ENCODE results near the gene DPF1. TPM values are rescaled to one million over a fixed set of nuclear protein-coding genes. Genes with fewer than 3 reads are reported as not detected.
A peak's percentile ranks its signal among the peaks of the same experiment; 100 is the strongest.

Gene DPF1
- 1 to 10 TPM; 1.3 to 2.1 TPM for total RNA-seq
- under 1 TPM in 1 of 2 donors, not detected in 1; 0.72 TPM for polyA plus RNA-seq
- long read RNA-seq, donor 1, partial matches to known transcripts: 3 of 13 reads
- long read RNA-seq, donor 1, other reads (novel, unspliced or antisense): 10 of 13 reads
- long read RNA-seq, donor 2: 0 reads

GRCh38 chr19:38224014-38224862, at the start of gene DPF1:
DPF1 (minus strand) TSS chr19:38224222; CDS start chr19:38224142, 80 bp downstream.
- H3K9me3 ChIP-seq (ENCODE audit: control insufficient read depth, low read length): no peaks in the 10 kb centered on the region
- no peak within 1 kb of the TSS for H3K4me3 ChIP-seq (ENCODE audit: low read length in 2 of 2)
- no peaks in the 10 kb centered on the region for H3K27me3 ChIP-seq (ENCODE audit: control insufficient read depth in 1 of 2, insufficient read depth in 2 of 2, low read length in 1 of 2)
- H3K4me1 ChIP-seq (ENCODE audit: control insufficient read depth in 1 of 2, insufficient read depth in 2 of 2, low read length in 2 of 2): no peaks in the 10 kb centered on the region
- DNase-seq (no peak), ATAC-seq (ENCODE audit: low FRiP score) (no peak)
- WGBS, 2 donors: 3 to 4% methylated on average over 61 of the region's 61 CpGs
- no peaks in the 10 kb centered on the region for H3K36me3 ChIP-seq (ENCODE audit: control insufficient read depth in 1 of 2, insufficient read depth in 2 of 2, low read length in 1 of 2)
- H3K27ac ChIP-seq (ENCODE audit: low read depth in 1 of 2, low read length in 2 of 2): no peak within 1 kb of the TSS
- intact Hi-C loops (cut with DNase I): loop anchor here in 1 of 2 donors (10.0 kb wide), 2 partner anchors 79 to 319 kb away; partner anchors contain the start of genes SIPA1L3 and WDR87

- Histone ChIP-seq H3K27ac (ENCODE audit: low read depth in 1 of 2, low read length in 2 of 2) (peak overlapping the region in 1 of 2 donors; percentile 43), H3K4me1 (ENCODE audit: control insufficient read depth in 1 of 2, insufficient read depth in 2 of 2, low read length in 2 of 2) (peaks cover 5 to 9% of the 10 kb centered on the region in 2 donors), H3K9me3 (ENCODE audit: control insufficient read depth, low read length) (no peaks in the 10 kb centered on the region), H3K4me3 (ENCODE audit: low read length in 2 of 2) (no peak overlapping the region), H3K36me3 (ENCODE audit: control insufficient read depth in 1 of 2, insufficient read depth in 2 of 2, low read length in 1 of 2) (no peaks in the 10 kb centered on the region), H3K27me3 (ENCODE audit: control insufficient read depth in 1 of 2, insufficient read depth in 2 of 2, low read length in 1 of 2) (no peaks in the 10 kb centered on the region)
- intact Hi-C loops (cut with DNase I): no loop called here
- ATAC-seq (ENCODE audit: low FRiP score) (no peak), DNase-seq (no peak)
- WGBS, 2 donors: 82 to 91% methylated on average over 2 of the region's 2 CpGs
These were observed 49.5 kb upstream of the DPF1 start for GRCh38 chr19:38273499-38273898.

- intact Hi-C loops (cut with DNase I): no loop called here
- H3K36me3 ChIP-seq (ENCODE audit: control insufficient read depth in 1 of 2, insufficient read depth in 2 of 2, low read length in 1 of 2): no peaks in the 10 kb centered on the region
- peak overlapping the region in 1 of 2 donors; percentile 58 for H3K27ac ChIP-seq (ENCODE audit: low read depth in 1 of 2, low read length in 2 of 2)
- peaks cover 5 to 9% of the 10 kb centered on the region in 2 donors for H3K4me1 ChIP-seq (ENCODE audit: control insufficient read depth in 1 of 2, insufficient read depth in 2 of 2, low read length in 2 of 2)
- H3K4me3 ChIP-seq (ENCODE audit: low read length in 2 of 2): no peak overlapping the region
- no peaks in the 10 kb centered on the region for H3K27me3 ChIP-seq (ENCODE audit: control insufficient read depth in 1 of 2, insufficient read depth in 2 of 2, low read length in 1 of 2)
- 11 to 13% methylated on average over 5 of the region's 5 CpGs for WGBS, 2 donors
- DNase-seq: no peak
- no peak for ATAC-seq (ENCODE audit: low FRiP score)
- no peaks in the 10 kb centered on the region for H3K9me3 ChIP-seq (ENCODE audit: control insufficient read depth, low read length)
These were observed 46.7 kb upstream of the DPF1 start for GRCh38 chr19:38270587-38271167.

DNA sequence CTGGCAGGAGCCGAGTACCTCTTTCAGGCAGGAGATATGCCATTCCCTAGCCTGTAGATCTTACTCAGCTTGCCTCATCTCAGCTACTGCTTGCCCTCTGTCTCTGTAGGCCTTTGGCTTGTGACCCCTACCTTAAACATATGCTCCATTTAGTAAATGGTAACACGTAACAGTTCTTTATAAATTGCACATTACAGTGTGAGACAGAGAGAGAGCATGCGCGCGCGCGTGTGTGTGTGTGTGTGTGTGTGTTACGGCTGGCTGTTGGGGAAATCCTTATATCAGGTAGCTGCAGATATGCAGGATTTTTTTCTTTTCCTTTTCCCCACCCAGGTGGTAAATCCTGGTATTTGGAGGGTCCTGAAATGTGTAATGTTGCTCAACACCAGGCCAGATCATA, 44.5 kb upstream of the DPF1 start:
- Histone ChIP-seq H3K4me1 (ENCODE audit: control insufficient read depth in 1 of 2, insufficient read depth in 2 of 2, low read length in 2 of 2) (peaks cover 5 to 9% of the 10 kb centered on the region in 2 donors), H3K9me3 (ENCODE audit: control insufficient read depth, low read length) (no peaks in the 10 kb centered on the region), H3K27ac (ENCODE audit: low read depth in 1 of 2, low read length in 2 of 2) (peak overlapping the region in 1 of 2 donors; percentile 95), H3K27me3 (ENCODE audit: control insufficient read depth in 1 of 2, insufficient read depth in 2 of 2, low read length in 1 of 2) (no peaks in the 10 kb centered on the region), H3K4me3 (ENCODE audit: low read length in 2 of 2) (no peak overlapping the region), H3K36me3 (ENCODE audit: control insufficient read depth in 1 of 2, insufficient read depth in 2 of 2, low read length in 1 of 2) (no peaks in the 10 kb centered on the region)
- ATAC-seq (ENCODE audit: low FRiP score): no peak
- 35 to 47% methylated on average over 8 of the region's 8 CpGs for WGBS, 2 donors
- intact Hi-C loops (cut with DNase I): loop anchor here (5.0 kb wide), 2 partner anchors 49 to 54 kb away; partner anchors contain the start of genes KCNK6 (in 1 of the 2) and YIF1B (in 1 of the 2)
- no peak for DNase-seq

DNA sequence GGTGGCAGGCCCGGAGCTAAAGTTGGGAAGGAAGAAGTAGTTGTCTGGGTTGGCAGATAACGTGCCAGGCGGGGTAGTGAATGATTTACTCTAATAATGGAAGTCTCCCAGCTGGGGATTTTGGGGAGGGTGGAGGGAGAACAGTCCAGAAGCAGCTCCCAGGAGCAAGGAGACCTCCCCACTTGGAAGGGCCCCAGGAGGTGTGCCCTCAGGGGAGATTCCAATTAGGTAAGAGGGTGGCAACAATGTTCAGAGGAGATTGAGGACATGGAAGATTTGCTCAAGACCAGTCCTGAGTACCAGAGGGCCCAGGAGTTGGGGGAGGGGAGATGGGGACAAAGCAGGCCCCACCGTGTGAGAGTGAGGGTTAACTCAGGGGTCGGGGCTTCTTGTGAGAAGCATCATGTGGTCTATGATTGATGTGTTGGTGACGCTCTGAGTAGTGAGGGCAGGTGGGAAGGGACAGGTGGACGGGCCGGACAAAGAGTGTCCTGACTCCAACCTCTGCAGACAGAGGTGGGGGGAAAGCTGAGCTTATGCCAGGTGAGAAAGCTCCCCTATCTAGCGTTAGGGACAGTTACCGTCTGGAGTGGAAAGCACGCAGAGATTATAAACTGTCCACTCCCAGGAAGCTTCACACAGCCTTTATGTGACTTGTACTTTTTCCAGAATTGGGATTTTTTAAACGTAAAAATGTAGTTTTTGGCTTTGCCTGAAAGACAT, 43.9 kb upstream of the DPF1 start:
- Histone ChIP-seq H3K9me3 (ENCODE audit: control insufficient read depth, low read length) (no peaks in the 10 kb centered on the region), H3K27ac (ENCODE audit: low read depth in 1 of 2, low read length in 2 of 2) (peak overlapping the region; percentile 40 to 95), H3K36me3 (ENCODE audit: control insufficient read depth in 1 of 2, insufficient read depth in 2 of 2, low read length in 1 of 2) (no peaks in the 10 kb centered on the region), H3K27me3 (ENCODE audit: control insufficient read depth in 1 of 2, insufficient read depth in 2 of 2, low read length in 1 of 2) (no peaks in the 10 kb centered on the region), H3K4me3 (ENCODE audit: low read length in 2 of 2) (no peak overlapping the region), H3K4me1 (ENCODE audit: control insufficient read depth in 1 of 2, insufficient read depth in 2 of 2, low read length in 2 of 2) (peaks cover 5 to 9% of the 10 kb centered on the region in 2 donors)
- intact Hi-C loops (cut with DNase I): loop anchor here (5.0 kb wide), 2 partner anchors 49 to 54 kb away; partner anchors contain the start of genes KCNK6 (in 1 of the 2) and YIF1B (in 1 of the 2)
- DNase-seq (no peak), ATAC-seq (ENCODE audit: low FRiP score) (no peak)
- WGBS, 2 donors: 27 to 31% methylated on average over 12 of the region's 12 CpGs

GRCh38 chr19:38266981-38267597, 43.1 kb upstream of the DPF1 start:
- DNase-seq (no peak), ATAC-seq (ENCODE audit: low FRiP score) (no peak)
- intact Hi-C loops (cut with DNase I): loop anchor here (5.0 kb wide), 2 partner anchors 50 to 55 kb away; partner anchors contain the start of genes KCNK6 (in 1 of the 2) and YIF1B (in 1 of the 2)
- 32 to 36% methylated on average over 12 of the region's 12 CpGs for WGBS, 2 donors
- Histone ChIP-seq H3K4me1 (ENCODE audit: control insufficient read depth in 1 of 2, insufficient read depth in 2 of 2, low read length in 2 of 2) (peaks cover 5 to 9% of the 10 kb centered on the region in 2 donors), H3K27me3 (ENCODE audit: control insufficient read depth in 1 of 2, insufficient read depth in 2 of 2, low read length in 1 of 2) (no peaks in the 10 kb centered on the region), H3K27ac (ENCODE audit: low read depth in 1 of 2, low read length in 2 of 2) (peak overlapping the region; percentile 3 to 95), H3K36me3 (ENCODE audit: control insufficient read depth in 1 of 2, insufficient read depth in 2 of 2, low read length in 1 of 2) (no peaks in the 10 kb centered on the region), H3K9me3 (ENCODE audit: control insufficient read depth, low read length) (no peaks in the 10 kb centered on the region), H3K4me3 (ENCODE audit: low read length in 2 of 2) (no peak overlapping the region)

GRCh38 chr19:38265921-38266429, 42.0 kb upstream of the DPF1 start:
- Histone ChIP-seq H3K36me3 (ENCODE audit: control insufficient read depth in 1 of 2, insufficient read depth in 2 of 2, low read length in 1 of 2) (no peaks in the 10 kb centered on the region), H3K4me1 (ENCODE audit: control insufficient read depth in 1 of 2, insufficient read depth in 2 of 2, low read length in 2 of 2) (peaks cover 5 to 9% of the 10 kb centered on the region in 2 donors), H3K27me3 (ENCODE audit: control insufficient read depth in 1 of 2, insufficient read depth in 2 of 2, low read length in 1 of 2) (no peaks in the 10 kb centered on the region), H3K4me3 (ENCODE audit: low read length in 2 of 2) (peak overlapping the region in 1 of 2 donors; percentile 11), H3K27ac (ENCODE audit: low read depth in 1 of 2, low read length in 2 of 2) (peak overlapping the region; percentile 87 to 95), H3K9me3 (ENCODE audit: control insufficient read depth, low read length) (no peaks in the 10 kb centered on the region)
- intact Hi-C loops (cut with DNase I): loop anchor here (2.0 to 5.0 kb wide), 3 partner anchors 13 to 56 kb away; partner anchors contain the start of genes KCNK6 (in 1 of the 2) and YIF1B (in 1 of the 2)
- ATAC-seq (ENCODE audit: low FRiP score) (no peak), DNase-seq (no peak)
- 53 to 65% methylated on average over 12 of the region's 12 CpGs for WGBS, 2 donors
